Measurements from ENCODE around the gene CHST12. TPM values are rescaled to one million over a fixed set of nuclear protein-coding genes. Genes with fewer than 3 reads are reported as not detected.

The CHST12 gene
- total RNA-seq, 2 donors from 2014 or later: 4.7 to 11.2 TPM

DNA sequence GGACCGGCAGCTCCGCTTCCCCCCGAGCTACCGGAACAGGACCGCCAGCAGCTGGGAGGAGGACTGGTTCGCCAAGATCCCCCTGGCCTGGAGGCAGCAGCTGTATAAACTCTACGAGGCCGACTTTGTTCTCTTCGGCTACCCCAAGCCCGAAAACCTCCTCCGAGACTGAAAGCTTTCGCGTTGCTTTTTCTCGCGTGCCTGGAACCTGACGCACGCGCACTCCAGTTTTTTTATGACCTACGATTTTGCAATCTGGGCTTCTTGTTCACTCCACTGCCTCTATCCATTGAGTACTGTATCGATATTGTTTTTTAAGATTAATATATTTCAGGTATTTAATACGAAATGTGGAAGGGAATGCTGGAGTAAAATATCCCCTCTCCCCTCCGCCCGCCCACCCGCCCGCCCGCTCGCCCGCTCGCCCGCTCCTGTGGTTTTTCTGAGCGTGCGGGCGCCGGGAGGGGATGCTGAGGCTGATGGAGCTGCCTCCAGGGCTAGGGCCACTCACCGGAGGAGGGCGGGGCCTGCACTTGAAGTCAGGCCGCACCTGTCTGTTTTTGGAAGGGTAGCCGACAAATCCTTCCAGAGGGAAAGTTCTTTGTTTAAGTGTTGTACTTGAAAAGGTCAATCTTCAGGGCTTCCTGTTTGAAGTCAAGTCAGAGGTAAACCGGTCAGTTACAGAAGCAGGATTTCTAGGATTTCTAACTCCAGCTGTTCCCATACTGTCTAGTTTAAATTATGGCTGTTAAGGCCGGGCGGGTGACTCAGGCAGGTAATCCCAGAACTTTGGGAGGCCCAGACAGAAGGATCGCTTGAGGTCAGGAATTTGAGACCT lies 30.5 kb downstream of the CHST12 start:
- Histone ChIP-seq H3K4me3 (no peak overlapping the region), H3K36me3 (replicated peaks in 1 of 2; ENCODE audit: insufficient read depth in 1 of 2, low read depth in 2 of 2) (peaks cover 0 to 6% of the 10 kb centered on the region in 2 donors), H3K9me3 (no peaks in the 10 kb centered on the region), H3K27ac (no peak overlapping the region), H3K4me1 (peaks cover 17% of the 10 kb centered on the region), H3K27me3 (no peaks in the 10 kb centered on the region)
- intact Hi-C loops (cut with DNase I): no loop called here
- no peak for ATAC-seq
- TF ChIP-seq POLR2A (IDR thresholded peaks at IDR 0.05): no peak
- TF ChIP-seq, protein P1, sequence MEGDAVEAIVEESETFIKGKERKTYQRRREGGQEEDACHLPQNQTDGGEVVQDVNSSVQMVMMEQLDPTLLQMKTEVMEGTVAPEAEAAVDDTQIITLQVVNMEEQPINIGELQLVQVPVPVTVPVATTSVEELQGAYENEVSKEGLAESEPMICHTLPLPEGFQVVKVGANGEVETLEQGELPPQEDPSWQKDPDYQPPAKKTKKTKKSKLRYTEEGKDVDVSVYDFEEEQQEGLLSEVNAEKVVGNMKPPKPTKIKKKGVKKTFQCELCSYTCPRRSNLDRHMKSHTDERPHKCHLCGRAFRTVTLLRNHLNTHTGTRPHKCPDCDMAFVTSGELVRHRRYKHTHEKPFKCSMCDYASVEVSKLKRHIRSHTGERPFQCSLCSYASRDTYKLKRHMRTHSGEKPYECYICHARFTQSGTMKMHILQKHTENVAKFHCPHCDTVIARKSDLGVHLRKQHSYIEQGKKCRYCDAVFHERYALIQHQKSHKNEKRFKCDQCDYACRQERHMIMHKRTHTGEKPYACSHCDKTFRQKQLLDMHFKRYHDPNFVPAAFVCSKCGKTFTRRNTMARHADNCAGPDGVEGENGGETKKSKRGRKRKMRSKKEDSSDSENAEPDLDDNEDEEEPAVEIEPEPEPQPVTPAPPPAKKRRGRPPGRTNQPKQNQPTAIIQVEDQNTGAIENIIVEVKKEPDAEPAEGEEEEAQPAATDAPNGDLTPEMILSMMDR (IDR thresholded peaks at IDR 0.05): no peak
- no peak for DNase-seq
- WGBS, 2 donors: 95% methylated on average over 38 to 42 of the region's 42 CpGs

DNA sequence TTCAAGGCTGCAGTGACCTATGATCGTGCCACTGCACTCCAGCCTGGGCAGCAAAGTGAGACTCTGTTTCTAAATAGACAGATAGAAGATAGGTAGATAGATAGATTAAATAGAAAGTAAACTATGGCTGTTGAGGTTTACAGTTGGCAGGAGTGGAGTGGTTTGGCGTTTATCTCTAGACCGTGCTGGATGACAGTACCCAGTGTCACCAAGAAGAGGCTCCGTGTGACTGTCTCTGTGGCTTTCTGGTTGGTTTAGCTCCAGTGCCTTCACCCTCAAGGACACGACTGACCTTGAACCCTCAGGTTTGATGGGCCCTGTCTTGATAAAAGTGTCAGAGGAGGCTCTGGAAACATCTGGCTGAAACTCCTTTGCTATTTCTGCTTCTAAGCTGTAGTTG lies 31.7 kb downstream of the CHST12 start:
- no peak overlapping the region for H3K4me3 ChIP-seq
- no peak overlapping the region for H3K27ac ChIP-seq
- H3K27me3 ChIP-seq: no peaks in the 10 kb centered on the region
- peaks cover 23% of the 10 kb centered on the region for H3K4me1 ChIP-seq
- intact Hi-C loops (cut with DNase I): no loop called here
- DNase-seq: no peak
- H3K9me3 ChIP-seq: no peaks in the 10 kb centered on the region
- peaks cover 0 to 6% of the 10 kb centered on the region in 2 donors for H3K36me3 ChIP-seq (replicated peaks in 1 of 2; ENCODE audit: insufficient read depth in 1 of 2, low read depth in 2 of 2)
- 59 to 88% methylated on average over 5 of the region's 5 CpGs for WGBS, 2 donors
- TF ChIP-seq, protein P1 (IDR thresholded peaks at IDR 0.05): no peak
- no peak for TF ChIP-seq POLR2A (IDR thresholded peaks at IDR 0.05)
- ATAC-seq: no peak

DNA sequence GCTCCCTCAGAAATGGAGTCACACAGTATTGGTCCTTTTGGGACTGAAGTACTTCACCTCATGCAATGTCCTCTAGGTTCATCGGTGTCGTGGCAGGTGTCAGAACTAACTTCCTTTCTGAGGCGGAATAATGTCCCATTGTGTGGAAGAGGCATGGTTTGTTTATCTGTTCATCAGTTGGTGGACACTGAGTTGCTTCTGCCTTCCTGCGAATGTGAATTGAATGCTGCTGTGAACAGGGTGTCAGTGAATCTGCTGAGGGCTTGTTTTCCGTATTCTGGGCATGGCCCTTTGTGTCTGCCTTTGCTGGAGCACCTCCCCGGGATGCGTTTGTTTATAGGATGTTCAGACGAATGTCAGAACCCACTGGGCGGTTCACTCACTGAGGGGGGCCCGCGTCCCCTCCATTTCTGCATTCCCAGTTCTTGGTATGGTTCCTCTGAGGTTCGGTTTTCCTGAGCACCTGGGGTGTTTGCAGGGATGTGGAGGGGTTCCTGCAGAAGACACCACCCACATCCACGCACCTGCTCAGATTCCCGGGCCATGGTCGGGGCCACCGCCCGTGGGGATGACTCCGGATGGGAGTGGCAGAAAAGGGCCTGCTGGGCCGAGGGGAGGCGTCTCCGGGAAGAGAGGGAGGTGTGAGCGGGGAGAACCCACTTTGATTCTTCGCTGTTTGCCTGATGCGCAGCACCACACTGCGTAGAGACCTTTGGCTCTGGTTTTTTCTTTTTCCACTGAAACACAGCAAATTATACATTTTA lies 33.1 kb downstream of the CHST12 start:
- H3K27ac ChIP-seq: no peak overlapping the region
- no peak for TF ChIP-seq POLR2A (IDR thresholded peaks at IDR 0.05)
- TF ChIP-seq, protein P1 (IDR thresholded peaks at IDR 0.05): no peak
- H3K27me3 ChIP-seq: no peaks in the 10 kb centered on the region
- DNase-seq (no peak), ATAC-seq (no peak)
- peaks cover 0 to 6% of the 10 kb centered on the region in 2 donors for H3K36me3 ChIP-seq (replicated peaks in 1 of 2; ENCODE audit: insufficient read depth in 1 of 2, low read depth in 2 of 2)
- intact Hi-C loops (cut with DNase I): no loop called here
- H3K4me3 ChIP-seq: no peak overlapping the region
- no peaks in the 10 kb centered on the region for H3K9me3 ChIP-seq
- peaks cover 32% of the 10 kb centered on the region for H3K4me1 ChIP-seq
- 85 to 86% methylated on average over 22 to 25 of the region's 25 CpGs for WGBS, 2 donors

DNA sequence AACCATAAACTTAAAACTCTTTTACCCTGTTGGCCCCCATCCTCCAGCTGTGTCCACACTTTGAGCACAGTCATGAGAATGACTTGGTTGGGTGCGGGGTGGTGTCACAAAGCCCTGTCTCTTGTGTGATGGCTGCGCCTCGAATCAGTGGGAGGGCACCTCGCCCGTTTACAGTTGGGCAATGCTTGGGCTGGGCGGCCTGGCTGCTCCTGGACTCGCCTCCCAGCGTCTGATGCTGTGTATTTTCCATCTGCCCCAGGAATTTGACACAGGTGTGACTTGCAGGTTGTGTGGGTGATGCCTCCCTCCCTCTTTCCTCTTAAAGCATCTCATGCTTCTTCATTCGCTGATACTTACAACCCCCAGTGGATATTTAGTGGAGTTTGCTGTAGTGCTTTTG lies 33.7 kb downstream of the CHST12 start:
- intact Hi-C loops (cut with DNase I): no loop called here
- Histone ChIP-seq H3K27ac (no peak overlapping the region), H3K4me3 (no peak overlapping the region), H3K9me3 (no peaks in the 10 kb centered on the region), H3K27me3 (no peaks in the 10 kb centered on the region), H3K4me1 (peaks cover 26% of the 10 kb centered on the region), H3K36me3 (replicated peaks in 1 of 2; ENCODE audit: insufficient read depth in 1 of 2, low read depth in 2 of 2) (peaks cover 0 to 6% of the 10 kb centered on the region in 2 donors)
- 83 to 91% methylated on average over 9 of the region's 9 CpGs for WGBS, 2 donors
- DNase-seq (no peak), ATAC-seq (no peak)
- TF ChIP-seq, protein P1 (IDR thresholded peaks at IDR 0.05): no peak
- TF ChIP-seq POLR2A (IDR thresholded peaks at IDR 0.05): no peak
